OCI-LY3 (cell line): ENCODE measurements around the gene CNPY4.

ENCODE experiments used
- EZH2phosphoT487 ChIP-seq: fragments of 200-600 bp; shearing (Covaris generic); IDR thresholded peaks from 2 replicates; pipeline ENCODE4 v1.6.1; 2018; ENCODE audit warnings: antibody characterized with exemption, mixed run types, low read depth
- TF ChIP-seq, protein P1 (sequence below): fragments of 200-600, 300-600 bp; sonication (generic); IDR thresholded peaks from 2 replicates; pipeline ENCODE4 v1.5.1; 2014; ENCODE audit warnings: antibody characterized with exemption, low read length, low read depth

- TF ChIP-seq, protein P1, sequence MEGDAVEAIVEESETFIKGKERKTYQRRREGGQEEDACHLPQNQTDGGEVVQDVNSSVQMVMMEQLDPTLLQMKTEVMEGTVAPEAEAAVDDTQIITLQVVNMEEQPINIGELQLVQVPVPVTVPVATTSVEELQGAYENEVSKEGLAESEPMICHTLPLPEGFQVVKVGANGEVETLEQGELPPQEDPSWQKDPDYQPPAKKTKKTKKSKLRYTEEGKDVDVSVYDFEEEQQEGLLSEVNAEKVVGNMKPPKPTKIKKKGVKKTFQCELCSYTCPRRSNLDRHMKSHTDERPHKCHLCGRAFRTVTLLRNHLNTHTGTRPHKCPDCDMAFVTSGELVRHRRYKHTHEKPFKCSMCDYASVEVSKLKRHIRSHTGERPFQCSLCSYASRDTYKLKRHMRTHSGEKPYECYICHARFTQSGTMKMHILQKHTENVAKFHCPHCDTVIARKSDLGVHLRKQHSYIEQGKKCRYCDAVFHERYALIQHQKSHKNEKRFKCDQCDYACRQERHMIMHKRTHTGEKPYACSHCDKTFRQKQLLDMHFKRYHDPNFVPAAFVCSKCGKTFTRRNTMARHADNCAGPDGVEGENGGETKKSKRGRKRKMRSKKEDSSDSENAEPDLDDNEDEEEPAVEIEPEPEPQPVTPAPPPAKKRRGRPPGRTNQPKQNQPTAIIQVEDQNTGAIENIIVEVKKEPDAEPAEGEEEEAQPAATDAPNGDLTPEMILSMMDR: no peak
- no peak for TF ChIP-seq EZH2phosphoT487
Measured at GRCh38 chr7:100174582-100174981, 55.1 kb downstream of the CNPY4 start.
